HepG2 (cell line): ENCODE measurements around the gene MYO1E. TPM values are rescaled to one million over a fixed set of nuclear protein-coding genes. Genes with fewer than 3 reads are reported as not detected.
A peak's percentile ranks its signal among the peaks of the same experiment; 100 is the strongest.

Experiments
- CCDC6 ChIP-seq: sonication (generic); formaldehyde crosslinking; IDR thresholded peaks from 2 replicates; pipeline ENCODE4 v1.8.1; 2022; ENCODE audit warnings: mild to moderate bottlenecking, missing genetic modification reagents, moderate library complexity
- EEA1 ChIP-seq: sonication (generic); formaldehyde crosslinking; IDR thresholded peaks from 2 replicates; pipeline ENCODE4 v1.5.1; 2020; ENCODE audit warnings: mild to moderate bottlenecking, missing genetic modification reagents, borderline replicate concordance
- ERF ChIP-seq: IDR thresholded peaks from 2 replicates; pipeline ENCODE4 v1.6.1; 2018; ENCODE audit warnings: missing biosample characterization, missing genetic modification reagents
- ETS1 ChIP-seq: sonication (generic); formaldehyde crosslinking; IDR thresholded peaks from 2 replicates; pipeline ENCODE4 v1.4.0; 2020; ENCODE audit warnings: missing genetic modification reagents
- GFI1 ChIP-seq: sonication (generic); formaldehyde crosslinking; IDR thresholded peaks from 2 replicates; pipeline ENCODE4 v1.5.0; 2020; ENCODE audit warnings: missing genetic modification reagents, mild to moderate bottlenecking, borderline replicate concordance
- GLMP ChIP-seq: sonication (generic); formaldehyde crosslinking; IDR thresholded peaks from 2 replicates; pipeline ENCODE4 v1.9.0; 2021; ENCODE audit warnings: missing genetic modification reagents, mild to moderate bottlenecking, borderline replicate concordance
- LCORL ChIP-seq, 2 experiments: fragments of 450-650 bp in 1 of 2; sonication (generic) in 1 of 2; formaldehyde crosslinking in 1 of 2; IDR thresholded peaks; 2 replicates each; pipeline versions ENCODE4 v1.5.0 to v1.6.1; 2017 to 2020; ENCODE audit warnings: antibody characterized with exemption in 1 of 2, missing genetic modification reagents in 1 of 2
- MAFK ChIP-seq, 2 experiments: IDR thresholded peaks in 1 of 2; conservative IDR thresholded peaks in 1 of 2; 2 replicates each; pipeline ENCODE4 v1.6.1; 2011; ENCODE audit warnings: improper control_type of control experiment in 2 of 2, low read length in 2 of 2
- MED13 ChIP-seq: sonication (generic); formaldehyde crosslinking; IDR thresholded peaks from 2 replicates; pipeline ENCODE4 v1.5.0; 2020; ENCODE audit warnings: missing genetic modification reagents
- PRDM4 ChIP-seq: sonication (generic); formaldehyde crosslinking; IDR thresholded peaks from 2 replicates; pipeline ENCODE4 v1.9.0; 2021; ENCODE audit warnings: missing genetic modification reagents, borderline replicate concordance
- SALL1 ChIP-seq: sonication (generic); formaldehyde crosslinking; IDR thresholded peaks from 2 replicates; pipeline ENCODE4 v1.8.0; 2022; ENCODE audit warnings: mild to moderate bottlenecking, missing genetic modification reagents
- SALL2 ChIP-seq: sonication (generic); formaldehyde crosslinking; IDR thresholded peaks from 2 replicates; pipeline ENCODE4 v1.8.1; 2023; ENCODE audit warnings: mild to moderate bottlenecking, missing genetic modification reagents, inconsistent platforms
- SIN3A ChIP-seq: IDR thresholded peaks from 2 replicates; pipeline ENCODE4 v1.6.1; 2011; ENCODE audit warnings: low read depth, mild to moderate bottlenecking, control low read depth, low read length, borderline replicate concordance
- STAG1 ChIP-seq: sonication (generic); formaldehyde crosslinking; IDR thresholded peaks from 2 replicates; pipeline ENCODE4 v1.4.0; 2020; ENCODE audit warnings: missing genetic modification reagents
- TERF1 ChIP-seq: sonication (generic); formaldehyde crosslinking; IDR thresholded peaks from 2 replicates; pipeline ENCODE4 v1.8.0; 2022; ENCODE audit warnings: mild to moderate bottlenecking, missing genetic modification reagents, moderate library complexity
- TRAFD1 ChIP-seq: sonication (generic); formaldehyde crosslinking; IDR thresholded peaks from 2 replicates; pipeline ENCODE4 v1.5.1; 2020; ENCODE audit warnings: missing genetic modification reagents, mild to moderate bottlenecking, borderline replicate concordance
- ZBTB25 ChIP-seq: IDR thresholded peaks from 2 replicates; pipeline ENCODE4 v1.6.1; 2018; ENCODE audit warnings: missing genetic modification reagents
- ZC3H4 ChIP-seq: sonication (generic); formaldehyde crosslinking; IDR thresholded peaks from 2 replicates; pipeline ENCODE4 v1.4.0; 2020; ENCODE audit warnings: missing genetic modification reagents, borderline replicate concordance
- ZNF256 ChIP-seq: sonication (generic); formaldehyde crosslinking; conservative IDR thresholded peaks from 2 replicates; pipeline ENCODE4 v1.4.0; 2020; ENCODE audit warnings: missing genetic modification reagents
- ZNF619 ChIP-seq: sonication (generic); formaldehyde crosslinking; IDR thresholded peaks from 2 replicates; pipeline ENCODE4 v1.4.0; 2020; ENCODE audit warnings: mild to moderate bottlenecking, missing genetic modification reagents
- ZNF772 ChIP-seq: sonication (generic); formaldehyde crosslinking; IDR thresholded peaks from 2 replicates; pipeline ENCODE4 v1.5.0; 2020; ENCODE audit warnings: mild to moderate bottlenecking, missing genetic modification reagents
- ZSCAN29 ChIP-seq: sonication (generic); formaldehyde crosslinking; conservative IDR thresholded peaks from 2 replicates; pipeline ENCODE4 v1.4.0; 2020; ENCODE audit warnings: mild to moderate bottlenecking, missing genetic modification reagents
- polyA plus RNA-seq, 8 experiments: library from polyadenylated mRNA; depleted of rRNA in 3 of 8; stranded (reverse) in 7 of 8; unstranded in 1 of 8; fragments of >200 nt; fragmentation: Illumina TruSeq in 4 of 8; extraction: Trizol in 4 of 8; gene quantifications; 2 replicates each; pipeline versions ENCODE4 v1.2.1 to v1.2.3, GENCODE V29; 2011 to 2016; ENCODE audit warnings: low read depth in 4 of 8, missing spikeins in 1 of 8, mixed read lengths in 1 of 8; ENCODE audit not compliant: insufficient read depth in 1 of 8
- total RNA-seq, 5 experiments: library from RNA; depleted of rRNA; stranded (reverse); fragments of >200 nt; fragmentation: Illumina TruSeq; extraction: Trizol; gene quantifications; 2 replicates each; pipeline ENCODE4 v1.2.3, GENCODE V29; 2016; ENCODE audit warnings: low read depth in 1 of 5

Gene MYO1E
- total and polyA plus RNA-seq, 2 of the 13 experiments (the other 11 are each of a cell fraction or from before 2014, with no cell fraction given): 15.7 to 25.1 TPM

GRCh38 chr15:59138243-59138642 lies 234.4 kb downstream of the MYO1E start (continued):
- TF ChIP-seq ZBTB25 (CRISPR knock-in tag) (no peak), GFI1 (CRISPR knock-in tag) (no peak), PRDM4 (CRISPR knock-in tag) (no peak), ZC3H4 (CRISPR knock-in tag) (no peak), SIN3A (no peak), STAG1 (CRISPR knock-in tag) (peak; percentile 69), SALL1 (CRISPR knock-in tag) (peak; percentile 28; the same call in 1 of the 2 replicates), EEA1 (no peak), ETS1 (CRISPR knock-in tag) (no peak), GLMP (CRISPR knock-in tag) (no peak), ZSCAN29 (CRISPR knock-in tag) (no peak), MAFK (conservative IDR thresholded peaks at IDR 0.05 in 1 of 2, IDR thresholded peaks at IDR 0.05 in 1 of 2; ENCODE audit: low read length in 2 of 2) (no peak), ZNF256 (CRISPR knock-in tag) (no peak), SALL2 (CRISPR knock-in tag) (no peak), TERF1 (CRISPR knock-in tag) (no peak), ERF (CRISPR knock-in tag) (0 out of 2 replicates have a peak, but pooled peaks have one; percentile 24), LCORL (IDR thresholded peaks at IDR 0.05) (no peak), LCORL (CRISPR knock-in tag; IDR thresholded peaks at IDR 0.05) (no peak), ZNF772 (CRISPR knock-in tag) (no peak), MED13 (CRISPR knock-in tag) (no peak), CCDC6 (no peak), TRAFD1 (CRISPR knock-in tag) (no peak), ZNF619 (CRISPR knock-in tag) (peak; percentile 61; the same call in 1 of the 2 replicates)
